Epithelial cell of esophagus (primary cell): Measurements from ENCODE around the gene RTN4RL1.

ENCODE experiments used
- DNase-seq: peaks from one replicate; pipeline ENCODE4 v3.0.0; 2010; ENCODE audit warnings: low read depth
- H3K4me3 ChIP-seq: 2 replicates; pipeline ENCODE4 v1.5.1; 2011; ENCODE audit warnings: mild to moderate bottlenecking, low read length, control low read depth
- TF ChIP-seq, protein P1 (sequence below): IDR thresholded peaks from 2 replicates; pipeline ENCODE4 v1.5.1; 2011; ENCODE audit warnings: low read depth, mild to moderate bottlenecking, low read length, control low read depth, inconsistent platforms; ENCODE audit not compliant: insufficient read depth; ENCODE audit errors: missing control alignments

The RTN4RL1 gene

DNA sequence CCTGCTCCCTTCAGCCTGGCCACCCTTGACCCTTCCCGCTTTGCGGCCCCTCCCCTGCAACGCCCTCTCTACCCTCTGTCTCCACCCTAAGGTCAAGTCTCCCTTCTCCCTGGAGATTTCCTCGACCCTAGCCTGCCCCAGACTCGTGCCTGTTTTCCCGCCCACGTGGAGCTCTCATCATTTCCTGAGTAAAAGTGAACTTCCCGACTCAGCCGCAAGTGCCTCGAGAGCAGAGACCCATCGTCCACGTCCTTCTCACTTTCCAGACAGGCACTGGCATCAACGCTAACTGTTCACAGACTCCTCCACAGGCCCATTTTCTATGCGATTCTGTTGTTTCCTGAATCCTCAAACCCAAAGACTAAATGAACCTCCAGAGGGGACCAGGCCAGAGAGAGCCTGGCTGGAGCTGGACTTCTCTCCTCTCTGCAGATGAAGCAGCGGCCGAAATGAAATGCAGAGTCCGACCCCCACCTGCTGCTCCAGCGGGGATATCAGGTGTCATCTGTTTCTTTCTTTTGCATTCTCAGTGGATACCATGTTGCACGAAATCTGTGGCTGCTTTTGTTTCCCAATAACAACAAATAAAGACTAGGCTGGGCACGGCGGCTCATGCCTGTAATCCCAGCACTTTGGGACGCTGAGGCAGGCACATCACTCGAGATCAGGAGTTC lies 52.5 kb downstream of the RTN4RL1 start:
- TF ChIP-seq, protein P1, sequence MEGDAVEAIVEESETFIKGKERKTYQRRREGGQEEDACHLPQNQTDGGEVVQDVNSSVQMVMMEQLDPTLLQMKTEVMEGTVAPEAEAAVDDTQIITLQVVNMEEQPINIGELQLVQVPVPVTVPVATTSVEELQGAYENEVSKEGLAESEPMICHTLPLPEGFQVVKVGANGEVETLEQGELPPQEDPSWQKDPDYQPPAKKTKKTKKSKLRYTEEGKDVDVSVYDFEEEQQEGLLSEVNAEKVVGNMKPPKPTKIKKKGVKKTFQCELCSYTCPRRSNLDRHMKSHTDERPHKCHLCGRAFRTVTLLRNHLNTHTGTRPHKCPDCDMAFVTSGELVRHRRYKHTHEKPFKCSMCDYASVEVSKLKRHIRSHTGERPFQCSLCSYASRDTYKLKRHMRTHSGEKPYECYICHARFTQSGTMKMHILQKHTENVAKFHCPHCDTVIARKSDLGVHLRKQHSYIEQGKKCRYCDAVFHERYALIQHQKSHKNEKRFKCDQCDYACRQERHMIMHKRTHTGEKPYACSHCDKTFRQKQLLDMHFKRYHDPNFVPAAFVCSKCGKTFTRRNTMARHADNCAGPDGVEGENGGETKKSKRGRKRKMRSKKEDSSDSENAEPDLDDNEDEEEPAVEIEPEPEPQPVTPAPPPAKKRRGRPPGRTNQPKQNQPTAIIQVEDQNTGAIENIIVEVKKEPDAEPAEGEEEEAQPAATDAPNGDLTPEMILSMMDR, result no peak
- no peak for DNase-seq
- no peak overlapping the region for H3K4me3 ChIP-seq

DNA sequence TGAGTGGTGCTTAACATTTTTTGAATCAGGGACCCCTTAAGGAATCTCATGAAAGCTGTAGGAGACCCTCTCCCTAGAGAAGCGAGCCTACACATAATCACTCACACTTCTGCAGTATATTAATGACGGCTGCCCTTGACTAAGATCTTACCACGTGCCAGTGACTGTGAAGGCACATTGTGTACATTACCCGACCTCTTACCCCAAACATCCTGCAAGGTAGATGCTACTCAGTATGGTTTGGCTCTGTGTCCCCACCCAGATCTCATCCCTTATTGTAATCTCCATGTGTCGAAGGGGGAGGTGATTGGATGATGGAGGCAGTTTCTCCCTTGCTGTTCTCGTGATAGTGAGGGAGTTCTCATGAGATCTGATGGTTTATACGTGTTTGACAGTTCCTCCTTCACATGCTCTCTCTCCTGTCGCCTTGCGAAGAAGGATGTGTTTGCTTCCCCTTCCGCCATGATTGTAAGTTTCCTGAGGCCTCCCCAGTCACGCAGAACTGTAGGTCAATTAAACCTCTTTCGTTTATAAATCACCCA lies 54.2 kb downstream of the RTN4RL1 start:
- no peak overlapping the region for H3K4me3 ChIP-seq
- DNase-seq, result no peak
- TF ChIP-seq, protein P1, result no peak

DNA sequence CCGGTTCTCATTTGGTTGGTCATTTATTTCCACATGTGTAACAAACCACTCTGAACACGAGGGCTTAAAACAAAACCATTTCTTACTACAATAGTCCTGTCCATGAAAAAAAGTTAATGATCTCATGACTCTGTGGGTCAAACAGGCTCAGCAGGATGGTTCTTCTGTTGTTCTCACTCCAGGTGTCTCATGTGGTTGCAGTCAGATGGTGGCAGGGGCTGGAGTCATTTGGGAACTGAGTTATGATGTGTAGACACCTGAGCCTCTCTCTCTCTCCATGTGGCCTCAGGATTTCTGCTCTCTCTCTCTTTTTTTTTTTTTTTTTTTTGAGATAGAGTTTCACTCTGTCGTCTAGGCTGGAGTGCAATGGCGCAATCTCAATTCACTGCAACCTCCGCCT lies 55.4 kb downstream of the RTN4RL1 start:
- H3K4me3 ChIP-seq, result no peak overlapping the region
- TF ChIP-seq, protein P1, result no peak
- DNase-seq, result no peak

DNA sequence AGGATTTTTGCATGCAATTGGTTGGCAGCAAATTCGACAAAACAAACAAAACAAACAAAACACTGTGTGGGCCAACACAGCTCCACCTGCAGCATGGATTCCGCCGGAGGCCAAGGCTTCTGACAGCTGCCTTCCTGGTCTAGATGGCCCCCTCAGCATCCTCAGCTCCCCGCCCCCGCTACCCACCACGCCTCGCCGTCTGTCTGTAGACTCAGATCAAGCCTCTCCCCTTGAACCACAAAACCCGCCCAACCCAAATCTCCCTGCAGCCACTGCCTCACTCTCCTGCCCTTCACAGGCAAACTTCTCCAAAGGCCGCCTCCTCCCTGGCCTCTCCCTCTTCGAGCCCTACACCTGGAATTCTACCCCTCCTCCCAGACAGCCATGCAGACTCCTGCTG lies 57.9 kb downstream of the RTN4RL1 start:
- H3K4me3 ChIP-seq, result no peak overlapping the region
- TF ChIP-seq, protein P1, result no peak
- DNase-seq, result no peak

DNA sequence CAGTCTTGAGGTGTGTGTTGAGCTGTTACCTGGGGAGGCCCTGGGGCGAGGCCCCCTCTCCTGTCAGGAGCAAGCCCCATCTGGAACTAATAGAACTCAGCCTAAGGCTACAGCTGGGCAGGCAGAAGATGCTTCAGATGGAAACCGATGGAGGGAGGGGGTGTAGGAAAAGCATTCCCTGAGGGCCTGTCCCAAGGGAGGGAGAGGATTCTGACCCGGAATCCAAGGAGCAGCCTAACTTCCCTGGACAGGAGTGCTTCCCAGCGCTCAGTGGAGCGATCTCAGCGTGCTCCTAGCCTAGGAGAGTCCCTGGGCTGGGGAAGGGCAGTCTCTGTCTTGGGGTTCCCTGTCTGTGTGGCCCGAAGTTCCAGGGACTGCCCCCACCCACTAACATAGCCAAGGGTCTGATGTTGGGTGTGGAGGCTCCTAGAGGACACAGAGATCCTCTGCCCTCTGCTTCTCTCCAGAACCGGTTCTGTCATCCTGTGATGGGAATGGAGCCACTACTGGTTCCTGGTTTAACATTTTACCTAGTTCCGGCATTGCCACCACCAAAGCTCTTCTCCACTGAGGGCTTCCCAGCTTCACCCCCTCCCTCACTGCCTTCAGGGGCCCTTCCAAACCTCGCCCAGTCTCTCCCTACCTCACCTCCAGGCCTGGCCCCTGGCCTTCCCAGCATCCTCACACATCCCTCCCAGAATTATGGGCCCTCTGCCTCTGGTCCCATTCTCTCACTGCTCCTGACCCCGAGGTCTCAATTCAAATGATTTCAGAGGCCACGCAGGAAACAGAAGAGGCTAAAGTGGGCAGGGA lies 58.7 kb downstream of the RTN4RL1 start:
- TF ChIP-seq, protein P1, result no peak
- H3K4me3 ChIP-seq, result no peak overlapping the region
- no peak for DNase-seq

DNA sequence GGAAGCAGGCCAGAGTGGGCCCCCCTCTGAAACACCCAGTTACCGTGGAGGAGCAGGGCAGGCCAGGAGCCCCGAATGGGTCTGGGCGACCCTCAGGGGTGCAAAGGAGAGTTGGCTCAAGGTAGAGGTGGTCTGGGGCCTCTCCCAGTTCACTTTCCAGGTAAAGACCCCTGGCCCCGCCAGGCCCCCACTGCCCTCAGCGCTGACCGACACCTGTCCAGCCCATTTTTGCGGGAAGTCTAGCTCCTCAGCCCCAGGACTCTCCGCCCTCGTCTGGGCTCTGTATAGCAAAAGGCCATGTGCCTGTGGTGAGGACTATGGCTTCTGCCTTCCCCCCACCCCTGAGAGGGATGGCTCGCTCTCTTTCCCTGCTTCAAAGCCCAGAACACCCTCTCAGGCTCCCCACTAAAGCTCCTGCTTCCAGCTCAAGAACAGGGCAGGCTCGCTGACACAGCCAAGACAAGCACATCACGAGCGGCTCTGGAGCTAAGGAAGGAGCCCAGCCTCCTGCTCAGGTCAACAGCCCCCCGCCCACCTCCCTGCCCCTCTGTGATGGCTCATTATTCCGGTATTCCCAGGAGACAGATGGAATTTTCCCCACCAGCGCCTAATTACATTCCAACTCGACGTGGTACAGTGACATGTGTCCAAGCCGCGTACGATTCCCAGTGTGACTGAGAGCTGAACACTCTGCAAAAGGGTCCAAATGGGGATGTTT lies 59.4 kb downstream of the RTN4RL1 start:
- TF ChIP-seq, protein P1, result no peak
- DNase-seq, result no peak
- no peak overlapping the region for H3K4me3 ChIP-seq
